ENCODE measurements around the gene SH2D4B.

The SH2D4B gene

DNA sequence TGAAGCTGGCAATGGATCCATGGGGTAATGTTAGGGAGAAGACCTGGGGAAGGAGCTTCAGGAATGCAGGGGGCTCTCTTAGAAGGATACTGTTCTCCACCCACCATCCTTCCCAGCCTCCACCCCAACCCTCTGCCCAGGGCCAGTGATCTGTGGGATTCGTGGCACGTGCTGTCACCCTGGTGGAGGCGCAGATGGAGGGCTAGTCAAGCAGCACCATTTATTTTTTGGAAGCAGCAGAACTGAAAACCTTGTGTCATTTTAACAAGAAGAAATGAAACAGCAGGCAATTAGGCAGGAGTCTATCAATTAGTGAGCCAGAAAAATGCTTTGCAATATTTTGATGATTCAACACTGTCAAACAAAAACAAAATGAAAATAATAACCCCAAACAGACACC, 155.9 kb downstream of the SH2D4B start:
- no peak for DNase-seq

GRCh38 chr10:80694930-80695329, 157.2 kb downstream of the SH2D4B start:
- no peak for DNase-seq

Measured in NCI-H187 (cell line).